ENCODE data around the gene PRMT1. TPM values are rescaled to one million over a fixed set of nuclear protein-coding genes. Genes with fewer than 3 reads are reported as not detected.

The PRMT1 gene
- polyA plus RNA-seq, 2 of the 4 experiments (the other 2 are of a cell fraction): 504 to 516 TPM

GRCh38 chr19:49676784-49677230, 264 bp upstream of the PRMT1 start:
- TF ChIP-seq POLR2AphosphoS2 (conservative IDR thresholded peaks at IDR 0.05; ENCODE audit: low read length): 0 out of 2 replicates have a peak, but pooled peaks have one; percentile 22
- TF ChIP-seq CBX8 (IDR thresholded peaks at IDR 0.05): no peak
- no peak for TF ChIP-seq USF2 (IDR thresholded peaks at IDR 0.05)
- TF ChIP-seq MAFK (IDR thresholded peaks at IDR 0.05; ENCODE audit: partially characterized antibody): peak; percentile 54
- TF ChIP-seq PBX3 (IDR thresholded peaks at IDR 0.05): peak; percentile 98
- H3K27ac ChIP-seq: peak overlapping the region; percentile 97 to 99
- H3K9me3 ChIP-seq: no peaks in the 10 kb centered on the region
- under 1% methylated on average over 24 of the region's 34 CpGs for WGBS (ENCODE audit: missing lambda C conversion rate)
- DNase-seq (ENCODE audit: low read depth in 1 of 2, low spot score in 1 of 2) (peak; percentile 100), ATAC-seq (peak; percentile 58 to 81), FAIRE-seq (no peak)
- peak overlapping the region; percentile 79; the same call in 2 of the 3 replicates for H3K4me2 ChIP-seq
- H3K4me3 ChIP-seq: peak overlapping the region; percentile 82
- ChIA-PET POLR2A (interaction anchor here (0.5 to 3.5 kb wide), 30 partner anchors 8 to 237 kb away, joined by 3 to 48 read pairs (median 4); partner anchors contain the start of genes AKT1S1, ALDH16A1, AP2A1 and BCL2L12), CTCF (interaction anchor here (1.0 to 16.7 kb wide), 16 partner anchors 9 to 174 kb away, joined by 3 to 326 read pairs (median 6); partner anchors contain the start of genes BCL2L12, IRF3 and RRAS)
- peaks cover 38% of the 10 kb centered on the region for H3K4me1 ChIP-seq

GRCh38 chr19:49677901-49678674, 1.0 kb downstream of the PRMT1 start:
- Histone ChIP-seq H3K4me2 (peak overlapping the region; percentile 90), H3K4me1 (peaks cover 33% of the 10 kb centered on the region), H3K9me3 (no peaks in the 10 kb centered on the region), H3K27ac (peak overlapping the region; percentile 97 to 99), H3K4me3 (peak overlapping the region; percentile 82)
- WGBS (ENCODE audit: missing lambda C conversion rate): 2% methylated on average over 21 of the region's 21 CpGs
- ATAC-seq: peak; percentile 20 to 32; a peak in 5 of 6 replicates
- CTCF ChIA-PET: interaction anchor here (0.7 to 16.7 kb wide), 26 partner anchors 8 to 458 kb away, joined by 3 to 326 read pairs (median 5); partner anchors contain the start of genes BCL2L12, IRF3, NOSIP and PRRG2
- FAIRE-seq: no peak
- DNase-seq (ENCODE audit: low read depth in 1 of 2, low spot score in 1 of 2): peak; percentile 82 to 91
- POLR2A ChIA-PET: interaction anchor here (0.7 to 3.5 kb wide), 6 partner anchors 11 to 191 kb away, joined by 3 to 48 read pairs (median 8); partner anchors contain the start of genes AP2A1 and RRAS
- TF ChIP-seq GATA3 (IDR thresholded peaks at IDR 0.05; ENCODE audit: borderline replicate concordance) (0 out of 2 replicates have a peak, but pooled peaks have one; percentile 5), EP300 (IDR thresholded peaks at IDR 0.05) (no peak), HDAC2 (IDR thresholded peaks at IDR 0.05) (0 out of 2 replicates have a peak, but pooled peaks have one; percentile 21), CHD2 (IDR thresholded peaks at IDR 0.05; ENCODE audit: low read length, partially characterized antibody) (peak; percentile 60), ELK1 (IDR thresholded peaks at IDR 0.05; ENCODE audit: low read depth, low read length) (no peak), HOXA7 (CRISPR knock-in tag; IDR thresholded peaks at IDR 0.05) (no peak), USF2 (IDR thresholded peaks at IDR 0.05) (no peak), KDM1A (IDR thresholded peaks at IDR 0.05; ENCODE audit: low read depth) (no peak), MAX (IDR thresholded peaks at IDR 0.05) (no peak), CTCF (IDR thresholded peaks at IDR 0.05) (peak; percentile 61), MYC (IDR thresholded peaks at IDR 0.05; ENCODE audit: borderline replicate concordance, low read length) (0 out of 2 replicates have a peak, but pooled peaks have one; percentile 4), POLR2AphosphoS2 (conservative IDR thresholded peaks at IDR 0.05; ENCODE audit: low read length) (no peak), CBX2 (IDR thresholded peaks at IDR 0.05; ENCODE audit: borderline replicate concordance, low read depth) (no peak), EHMT2 (IDR thresholded peaks at IDR 0.05; ENCODE audit: low read depth) (no peak), RCOR1 (IDR thresholded peaks at IDR 0.05; ENCODE audit: low read depth, low read length) (no peak), FOXS1 (CRISPR knock-in tag; IDR thresholded peaks at IDR 0.05) (0 out of 2 replicates have a peak, but pooled peaks have one; percentile 23), RAD21 (conservative IDR thresholded peaks at IDR 0.05 in 1 of 2, IDR thresholded peaks at IDR 0.05 in 1 of 2) (peak; percentile 58 to 59), BCL3 (IDR thresholded peaks at IDR 0.05) (no peak), ESRRA (IDR thresholded peaks at IDR 0.05; ENCODE audit: borderline replicate concordance, low read length) (0 out of 2 replicates have a peak, but pooled peaks have one; percentile 3), KDM5A (IDR thresholded peaks at IDR 0.05) (no peak), E2F6 (IDR thresholded peaks at IDR 0.05; ENCODE audit: borderline replicate concordance, low read depth) (no peak), CEBPB (IDR thresholded peaks at IDR 0.05) (peak; percentile 40 to 74; a peak in 3 of 4 replicates), TP53 (CRISPR knock-in tag; IDR thresholded peaks at IDR 0.05) (peak; percentile 76; the same call in 1 of the 2 replicates)

Measured in A549 (cell line).